K562 (cell line): ENCODE results near the gene RNASE8. TPM values are rescaled to one million over a fixed set of nuclear protein-coding genes. Genes with fewer than 3 reads are reported as not detected.

ENCODE experiments used
- ATAC-seq: fragments of 200-7000 bp; cut with Tn5 transposase; 3 replicates; pipeline ENCODE4 v1.9.1; 2020; ENCODE audit warnings: moderate library complexity
- BruUV-seq: library from RNA; stranded (reverse); fragments of 400-500 nt; replicated peaks from 2 replicates; lab custom pipeline; 2021; lab: Mats Ljungman, UMichigan
- CTCF ChIA-PET: fragments of 300-600 bp; formaldehyde crosslinking; extraction: SDS; loops from one replicate; lab custom pipeline; 2021; ENCODE audit warnings: low intra/inter-chr PET ratio; lab: Yijun Ruan, JAX
- POLR2A ChIA-PET: fragments of 300-600, 350-650 bp; sonication (Branson Sonifier 250); formaldehyde crosslinking; extraction: SDS; loops from one replicate; lab custom pipeline; 2021; ENCODE audit warnings: antibody characterized with exemption, inconsistent platforms; lab: Yijun Ruan, JAX
- DNase-seq, 4 experiments: peaks; one replicate each; pipeline versions ENCODE4 v3.0.0 to v3.0.0-alpha.2; 2011 to 2018; ENCODE audit warnings: low spot score in 3 of 4, mixed read lengths in 3 of 4; ENCODE audit errors: extremely low read depth in 1 of 4
- FAIRE-seq: peaks from 2 replicates; lab custom pipeline; 2011; peaks lifted over from hg19 to GRCh38; lab: Jason Lieb, UNC
- H2AFZ ChIP-seq: 2 replicates; pipeline ENCODE4 v1.6.0; 2011; ENCODE audit warnings: low read depth, low read length, control low read depth, inconsistent platforms
- H3K27ac ChIP-seq: fragments of 200-600 bp; 3 replicates; pipeline ENCODE4 v1.8.0; 2011; ENCODE audit warnings: low read depth, mild to moderate bottlenecking, control low read depth, inconsistent platforms, low read length, moderate library complexity, mixed read lengths; ENCODE audit errors: extremely low read depth
- H3K27me3 ChIP-seq, 2 experiments: fragments of 300-600 bp in 1 of 2; 2 replicates in 1 of 2; 3 replicates in 1 of 2; pipeline versions ENCODE4 v1.6.0 to v1.8.0; 2011; ENCODE audit warnings: inconsistent platforms in 2 of 2, low read length in 2 of 2, mild to moderate bottlenecking in 1 of 2, mixed read lengths in 1 of 2, moderate library complexity in 1 of 2; ENCODE audit not compliant: control insufficient read depth in 2 of 2, insufficient read depth in 2 of 2
- H3K36me3 ChIP-seq: fragments of 300-600 bp; 3 replicates; pipeline ENCODE4 v1.8.0; 2011; ENCODE audit warnings: mild to moderate bottlenecking, low read length, inconsistent platforms; ENCODE audit not compliant: control insufficient read depth, insufficient read depth
- H3K4me1 ChIP-seq, 2 experiments: fragments of 200-600 bp in 1 of 2; replicated peaks in 1 of 2; 2 replicates in 1 of 2; 3 replicates in 1 of 2; pipeline versions ENCODE4 v1.5.1 to v1.8.0; 2011; ENCODE audit warnings: inconsistent platforms in 2 of 2, low read length in 2 of 2, mild to moderate bottlenecking in 1 of 2, mixed read lengths in 1 of 2, moderate library complexity in 1 of 2; ENCODE audit not compliant: control insufficient read depth in 2 of 2, insufficient read depth in 2 of 2
- H3K4me2 ChIP-seq: 2 replicates; pipeline ENCODE4 v1.6.1; 2011; ENCODE audit warnings: low read length, control low read depth, inconsistent platforms, mixed read lengths; ENCODE audit not compliant: insufficient read depth
- H3K4me3 ChIP-seq: fragments of 200-600 bp; sonication (generic), shearing (Covaris generic); 2 replicates; pipeline ENCODE4 v1.5.1; 2016; ENCODE audit warnings: control low read depth, inconsistent platforms
- H3K79me2 ChIP-seq: fragments of 200-600 bp; 3 replicates; pipeline ENCODE4 v1.8.0; 2011; ENCODE audit warnings: low read length, inconsistent platforms; ENCODE audit not compliant: control insufficient read depth, insufficient read depth
- H3K9ac ChIP-seq, 2 experiments: 2 replicates each; pipeline versions ENCODE4 v1.6.0 to v1.6.1; 2011; ENCODE audit warnings: low read depth in 2 of 2, low read length in 2 of 2, control low read depth in 1 of 2, inconsistent platforms in 1 of 2, mild to moderate bottlenecking in 1 of 2, mixed read lengths in 1 of 2; ENCODE audit not compliant: insufficient read depth in 1 of 2
- H3K9me1 ChIP-seq: one replicate; pipeline ENCODE4 v1.6.0; 2011; ENCODE audit warnings: inconsistent platforms, mild to moderate bottlenecking, low read length, moderate library complexity; ENCODE audit not compliant: control insufficient read depth, insufficient read depth
- H3K9me3 ChIP-seq: replicated peaks from 2 replicates; pipeline ENCODE4 v1.5.1; 2011; ENCODE audit warnings: low read depth, low read length, inconsistent platforms; ENCODE audit not compliant: control insufficient read depth, insufficient read depth
- H4K20me1 ChIP-seq: replicated peaks from 2 replicates; pipeline ENCODE4 v1.6.1; 2011; ENCODE audit warnings: low read length, inconsistent platforms, mixed read lengths; ENCODE audit not compliant: control insufficient read depth, insufficient read depth
- ATF2 ChIP-seq: sonication (generic); formaldehyde crosslinking; IDR thresholded peaks from 2 replicates; pipeline ENCODE4 v1.8.1; 2022; ENCODE audit warnings: missing genetic modification reagents
- ATF3 ChIP-seq, 2 experiments: fragments of 450-650 bp in 1 of 2; sonication (generic) in 1 of 2; formaldehyde crosslinking in 1 of 2; IDR thresholded peaks in 1 of 2; conservative IDR thresholded peaks in 1 of 2; 2 replicates each; pipeline versions ENCODE4 v1.6.1 to v1.8.1; 2016 to 2023; ENCODE audit warnings: mild to moderate bottlenecking in 2 of 2, moderate library complexity in 2 of 2, inconsistent platforms in 1 of 2, missing genetic modification reagents in 1 of 2
- HES1 ChIP-seq: fragments of 450-650 bp; IDR thresholded peaks from 2 replicates; pipeline ENCODE4 v1.6.1; 2016; ENCODE audit warnings: low read depth, mild to moderate bottlenecking, moderate library complexity
- MEF2D ChIP-seq: conservative IDR thresholded peaks from 2 replicates; pipeline ENCODE4 v1.6.1; 2016; ENCODE audit warnings: low read depth, missing genetic modification characterization, missing compliant biosample characterization
- OTX1 ChIP-seq: fragments of 450-650 bp; formaldehyde crosslinking; IDR thresholded peaks from 2 replicates; pipeline ENCODE4 v1.4.0; 2022; ENCODE audit warnings: mild to moderate bottlenecking
- RAD21 ChIP-seq, 2 experiments: fragments of 250-450 bp in 1 of 2; fragments of 450-650 bp in 1 of 2; sonication (Bioruptor Pico) in 1 of 2; formaldehyde crosslinking in 1 of 2; IDR thresholded peaks in 1 of 2; conservative IDR thresholded peaks in 1 of 2; 2 replicates each; pipeline versions ENCODE4 v1.4.0 to v1.8.0; 2020 to 2022; ENCODE audit warnings: mild to moderate bottlenecking in 2 of 2, moderate library complexity in 1 of 2
- TCF3 ChIP-seq: sonication (generic); formaldehyde crosslinking; IDR thresholded peaks from 2 replicates; pipeline ENCODE4 v1.4.0; 2020; ENCODE audit warnings: mild to moderate bottlenecking, missing genetic modification reagents
- U2AF2 ChIP-seq: fragments of 200-400 bp; formaldehyde crosslinking; optimal IDR thresholded peaks from 2 replicates; pipeline ENCODE3; 2017; ENCODE audit warnings: low read depth, mild to moderate bottlenecking, low read length
- ZC3H8 ChIP-seq: fragments of 450-650 bp; IDR thresholded peaks from 2 replicates; pipeline ENCODE4 v1.6.1; 2017
- WGBS: fragments of 100-300 bp; shearing (Covaris generic); methylation state at CpG from one replicate; pipeline ENCODE4 v1.1.6; 2016; ENCODE audit warnings: low coverage, mixed read lengths; ENCODE audit not compliant: insufficient coverage; ENCODE audit errors: missing lambda C conversion rate; 5-methylcytosine and 5-hydroxymethylcytosine counted together
- in situ Hi-C: fragments of 300-500 bp; cut with MboI; formaldehyde crosslinking; loops from 4 replicates; pipeline ENCODE4 v1.15.0; 2018; ENCODE audit warnings: inconsistent platforms, mixed read lengths
- intact Hi-C: fragments of 100-400 bp; cut with micrococcal nuclease; formaldehyde crosslinking; loops from 2 replicates; pipeline ENCODE4 v1.14.2; 2022
- polyA plus RNA-seq, 8 experiments: library from polyadenylated mRNA; depleted of rRNA in 4 of 8; stranded (reverse) in 5 of 8; unstranded in 3 of 8; fragments of >200 nt; fragmentation: Nextera tagmentation in 2 of 8; fragmentation: Illumina TruSeq in 1 of 8; extraction: Ambion mirVana in 2 of 8; extraction: Trizol in 1 of 8; gene quantifications; 2 replicates each; pipeline versions ENCODE4 v1.2.1 to v1.2.3, GENCODE V29; 2011 to 2014; ENCODE audit warnings: inconsistent platforms in 1 of 8, missing spikeins in 1 of 8
- total RNA-seq, 7 experiments: library from RNA; depleted of rRNA in 6 of 7; stranded (reverse); fragments of >200 nt in 6 of 7; fragmentation: Illumina TruSeq in 2 of 7; extraction: Trizol in 2 of 7; gene quantifications; 2 replicates each; pipeline versions ENCODE4 v1.2.1 to v1.2.3, GENCODE V29; 2011 to 2021; ENCODE audit warnings: low replicate concordance in 1 of 7

Gene RNASE8
- total and polyA plus RNA-seq, 9 of the 15 experiments (the other 6 are each of a cell fraction or from before 2014, with no cell fraction given), result not detected

DNA sequence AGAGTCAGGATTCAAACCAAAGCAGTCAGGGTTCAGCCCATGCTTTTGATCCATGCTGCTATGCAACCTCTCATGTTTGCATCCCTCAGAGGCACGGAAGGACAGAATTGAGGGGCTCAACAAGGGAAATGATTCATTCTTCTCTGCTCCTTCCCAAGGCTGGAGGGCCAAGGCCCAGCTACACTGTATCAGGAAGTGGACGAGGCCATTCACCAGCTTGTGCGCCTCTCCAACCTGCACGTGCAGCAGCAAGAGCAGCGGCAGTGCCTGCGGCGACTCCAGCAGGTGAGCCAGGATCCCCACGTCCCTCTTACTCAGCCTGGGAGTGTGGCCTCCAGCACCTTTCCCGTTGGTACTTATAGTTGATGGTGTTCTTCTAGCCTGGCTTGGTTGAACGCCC lies 21.1 kb downstream of the RNASE8 start (continued):
- TF ChIP-seq HES1, result no peak
- no peak for TF ChIP-seq U2AF2
- TF ChIP-seq, all 486 proteins: peak for 0

GRCh38 chr14:21081521-21082142 lies 24.0 kb downstream of the RNASE8 start:
- Histone ChIP-seq H3K27ac (no peak overlapping the region), H3K4me2 (no peak overlapping the region), H4K20me1 (no peaks in the 10 kb centered on the region), H3K36me3 (no peaks in the 10 kb centered on the region), H3K9me1 (no peaks in the 10 kb centered on the region), H3K79me2 (no peaks in the 10 kb centered on the region), H3K4me3 (no peak overlapping the region), H2AFZ (no peak overlapping the region), H3K4me1 (peaks cover 0 to 4% of the 10 kb centered on the region in 2 experiments; a peak in 2 of 5 replicates), H3K9ac (no peak overlapping the region), H3K9me3 (no peaks in the 10 kb centered on the region), H3K27me3 (no peaks in the 10 kb centered on the region)
- no peak for FAIRE-seq
- ATAC-seq, result no peak
- intact Hi-C loops, result no loop called here
- in situ Hi-C loops, result no loop called here
- POLR2A ChIA-PET, result no interaction called here
- CTCF ChIA-PET, result no interaction called here
- WGBS, result 56% methylated on average over 11 of the region's 30 CpGs
- TF ChIP-seq ATF3 (IDR thresholded peaks at IDR 0.05) (no peak), ATF3 (CRISPR knock-in tag; conservative IDR thresholded peaks at IDR 0.05) (no peak), MEF2D (tag) (no peak), ATF2 (CRISPR knock-in tag) (no peak), ZC3H8 (no peak), TCF3 (CRISPR knock-in tag) (no peak), OTX1 (CRISPR knock-in tag) (no peak), RAD21 (CRISPR knock-in tag; conservative IDR thresholded peaks at IDR 0.05 in 1 of 2, IDR thresholded peaks at IDR 0.05 in 1 of 2) (no peak)
- no peak for DNase-seq
- BruUV-seq, result no TSS peak
